GM23338 (cell line): Measurements from ENCODE around the gene SELENOK.
A peak's percentile ranks its signal among the peaks of the same experiment; 100 is the strongest.

Source experiments
- CREB1 ChIP-seq: fragments of 250-450 bp; sonication (Bioruptor Pico); IDR thresholded peaks from 2 replicates; pipeline ENCODE4 v1.5.0; 2020; ENCODE audit warnings: low read depth, mild to moderate bottlenecking, moderate library complexity
- CTCF ChIP-seq, 2 experiments: fragments of 200-600 bp in 1 of 2; sonication (generic) in 1 of 2; conservative IDR thresholded peaks; 2 replicates each; pipeline versions ENCODE4 v1.5.1 to v1.6.1; 2016 to 2017; ENCODE audit warnings: antibody characterized with exemption in 2 of 2, low read depth in 2 of 2, mild to moderate bottlenecking in 2 of 2, moderate library complexity in 1 of 2
- EZH2 ChIP-seq: fragments of 200-600 bp; sonication (generic); IDR thresholded peaks from one replicate; pipeline ENCODE4 v1.8.0; 2017; ENCODE audit warnings: antibody characterized with exemption, mild to moderate bottlenecking, low read depth; ENCODE audit not compliant: unreplicated experiment
- ZNF462 ChIP-seq: fragments of 250-450 bp; sonication (Bioruptor Pico); IDR thresholded peaks from 2 replicates; pipeline ENCODE4 v1.5.0; 2020; ENCODE audit warnings: mild to moderate bottlenecking, moderate library complexity

GRCh38 chr3:53842436-53843194, 49.0 kb downstream of the SELENOK start:
- TF ChIP-seq CREB1 (CRISPR knock-in tag) (no peak), CTCF (conservative IDR thresholded peaks at IDR 0.05; ENCODE audit: low read depth in 2 of 2) (peak in 1 of 2 experiments; percentile 24; a peak in 1 of 4 replicates), EZH2 (no peak), ZNF462 (CRISPR knock-in tag) (no peak)
